Adipocyte (in vitro differentiated cells): ENCODE results near the gene CCDC152.
A peak's percentile ranks its signal among the peaks of the same experiment; 100 is the strongest.
"Not testable (repeated sequence)": the region's sequence is repeated elsewhere in the genome, so short reads cannot be mapped to it uniquely, and the experiment has no call there.

Experiments
- DNase-seq: peaks from one replicate; pipeline ENCODE4 v3.0.0-alpha.2; 2015; ENCODE audit warnings: low read depth
- H3K27me3 ChIP-seq: replicated peaks from 2 replicates; pipeline ENCODE4 v1.7.0; 2013; ENCODE audit warnings: mild to moderate bottlenecking, low read length, moderate library complexity; ENCODE audit not compliant: control insufficient read depth, insufficient read depth
- H3K36me3 ChIP-seq: 2 replicates; pipeline ENCODE4 v1.7.0; 2013; ENCODE audit warnings: low read length, mild to moderate bottlenecking, moderate library complexity; ENCODE audit not compliant: control insufficient read depth, insufficient read depth, severe bottlenecking
- H3K4me1 ChIP-seq: 2 replicates; pipeline ENCODE4 v1.7.0; 2013; ENCODE audit warnings: mild to moderate bottlenecking, low read length, moderate library complexity; ENCODE audit not compliant: control insufficient read depth, insufficient read depth
- H3K4me3 ChIP-seq: 2 replicates; pipeline ENCODE4 v1.7.0; 2013; ENCODE audit warnings: mild to moderate bottlenecking, low read length, moderate library complexity
- H3K9ac ChIP-seq: 2 replicates; pipeline ENCODE4 v1.7.0; 2013; ENCODE audit warnings: mild to moderate bottlenecking, low read length, moderate library complexity
- H3K9me3 ChIP-seq: 2 replicates; pipeline ENCODE4 v1.7.0; 2013; ENCODE audit warnings: mild to moderate bottlenecking, low read length, moderate library complexity; ENCODE audit not compliant: control insufficient read depth

CCDC152 gene

DNA sequence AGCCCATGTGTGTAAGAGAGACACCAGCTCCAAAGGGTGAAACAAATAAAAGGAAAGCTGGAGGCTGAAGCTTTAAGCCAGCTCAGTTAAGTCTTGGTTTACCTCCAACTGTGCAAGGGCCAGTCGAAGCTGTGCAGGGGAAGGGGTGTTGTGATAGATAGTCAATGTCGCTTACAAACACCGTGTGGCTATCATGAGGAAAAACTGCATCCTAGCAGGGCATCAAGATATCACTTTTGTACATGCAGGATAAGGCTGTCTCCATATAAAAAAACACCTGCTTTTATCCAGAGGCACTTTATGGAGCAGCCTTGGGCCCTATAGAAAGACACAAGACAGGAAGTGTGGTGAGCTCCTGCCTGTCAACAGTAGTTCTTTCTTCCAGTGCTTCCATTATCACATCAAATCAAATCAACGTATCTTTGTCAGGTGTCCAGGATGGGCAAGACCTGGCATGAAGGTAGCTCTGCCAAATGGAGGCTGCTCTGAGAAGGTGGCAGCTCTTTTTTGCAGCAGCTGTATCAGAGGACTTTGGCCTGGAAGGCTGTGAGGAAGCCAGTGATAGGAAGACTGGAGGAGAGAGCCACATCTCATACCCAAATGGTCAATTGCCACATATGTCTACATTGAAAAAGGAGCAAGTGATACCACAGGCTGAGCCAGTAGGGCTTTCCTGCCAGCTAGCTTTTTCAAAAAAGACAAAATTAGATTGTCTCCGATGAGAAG, 84.4 kb downstream of the CCDC152 start:
- Histone ChIP-seq H3K4me3 (peak overlapping the region; percentile 17), H3K9me3 (no peaks in the 10 kb centered on the region), H3K36me3 (no peaks in the 10 kb centered on the region), H3K4me1 (peaks cover 43% of the 10 kb centered on the region), H3K27me3 (no peaks in the 10 kb centered on the region), H3K9ac (peak overlapping the region; percentile 32)
- peak; percentile 36 for DNase-seq

- peak; percentile 64 for DNase-seq
- Histone ChIP-seq H3K9ac (peak overlapping the region; percentile 13), H3K4me1 (peaks cover 48% of the 10 kb centered on the region), H3K36me3 (no peaks in the 10 kb centered on the region), H3K4me3 (peak overlapping the region; percentile 3), H3K9me3 (no peaks in the 10 kb centered on the region), H3K27me3 (no peaks in the 10 kb centered on the region)
Observed at GRCh38 chr5:42842921-42843641, 86.5 kb downstream of the CCDC152 start.

DNA sequence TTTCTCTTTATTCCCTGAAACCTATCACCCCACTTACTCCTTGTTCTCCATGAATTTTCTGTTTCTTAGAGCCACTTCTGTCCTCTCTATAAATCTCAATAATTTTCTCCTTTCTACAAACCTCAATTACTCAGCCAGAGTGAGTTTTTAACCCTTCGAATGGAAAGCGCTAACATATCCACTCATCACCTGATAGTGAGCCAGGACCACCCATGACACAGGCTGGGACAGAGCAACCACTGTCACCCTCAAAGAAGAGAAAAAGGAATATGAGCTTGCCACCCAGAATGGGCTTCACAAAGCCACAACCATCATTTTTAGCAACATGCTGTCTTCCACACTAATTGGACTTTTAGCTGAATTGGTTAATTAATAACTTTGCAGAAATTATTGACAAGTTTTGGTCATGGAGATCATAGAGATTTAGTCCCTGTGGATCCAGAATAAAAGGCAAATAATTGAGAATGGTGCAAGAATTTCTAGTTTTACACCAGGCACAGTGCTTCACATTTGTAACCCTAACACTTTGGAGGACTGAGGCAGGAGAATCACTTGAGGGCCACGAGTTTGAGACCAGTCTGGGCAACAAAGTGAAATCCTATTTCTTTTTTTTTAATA, 87.2 kb downstream of the CCDC152 start:
- H3K9ac ChIP-seq: no peak overlapping the region
- no peaks in the 10 kb centered on the region for H3K9me3 ChIP-seq
- no peaks in the 10 kb centered on the region for H3K36me3 ChIP-seq
- H3K27me3 ChIP-seq: no peaks in the 10 kb centered on the region
- H3K4me3 ChIP-seq: peak overlapping the region; percentile 3
- H3K4me1 ChIP-seq: peaks cover 48% of the 10 kb centered on the region
- DNase-seq: no peak

GRCh38 chr5:42844408-42844807, 87.8 kb downstream of the CCDC152 start:
- H3K9me3 ChIP-seq, H3K27me3 ChIP-seq, DNase-seq, H3K4me3 ChIP-seq, H3K36me3 ChIP-seq, H3K9ac ChIP-seq: not testable (repeated sequence)
- peaks cover 44% of the 10 kb centered on the region for H3K4me1 ChIP-seq

DNA sequence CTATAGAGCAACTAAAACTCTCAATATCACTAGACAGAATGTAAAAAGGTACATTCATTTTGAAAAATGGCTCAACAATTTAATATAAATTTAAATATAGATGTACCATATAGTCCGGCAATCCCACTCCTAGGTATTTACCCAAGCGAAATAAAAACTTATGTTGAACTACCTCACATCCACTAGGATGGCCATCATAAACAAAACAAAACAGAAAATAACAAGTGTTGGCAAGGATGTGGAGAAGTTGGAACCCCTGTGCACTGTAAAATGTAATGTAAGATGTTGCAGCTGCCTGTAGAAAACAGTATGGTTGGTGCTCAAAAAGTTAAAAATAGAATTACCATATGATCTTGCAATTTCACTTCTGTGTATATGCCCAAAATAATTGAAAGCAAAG, 91.9 kb downstream of the CCDC152 start:
- H3K9me3 ChIP-seq: no peaks in the 10 kb centered on the region
- DNase-seq: no peak
- no peak overlapping the region for H3K9ac ChIP-seq
- peaks cover 16% of the 10 kb centered on the region for H3K4me1 ChIP-seq
- H3K27me3 ChIP-seq: no peaks in the 10 kb centered on the region
- H3K4me3 ChIP-seq: no peak overlapping the region
- no peaks in the 10 kb centered on the region for H3K36me3 ChIP-seq

- Histone ChIP-seq H3K4me1 (peaks cover 38% of the 10 kb centered on the region), H3K4me3 (no peak overlapping the region), H3K9ac (no peak overlapping the region), H3K27me3 (no peaks in the 10 kb centered on the region), H3K9me3 (no peaks in the 10 kb centered on the region), H3K36me3 (no peaks in the 10 kb centered on the region)
- DNase-seq: no peak
Observed at GRCh38 chr5:42851481-42851880, 94.9 kb downstream of the CCDC152 start.
